T-helper 2 cell treated with Interferon-gamma antibody and Interleukin-4, amounts not matched to agents 100 ng/mL and 5 ng/mL, for 36 hours (primary cell): ENCODE results near the gene SLX4. TPM values are rescaled to one million over a fixed set of nuclear protein-coding genes. Genes with fewer than 3 reads are reported as not detected.

Experiments
- intact Hi-C: fragments of 100-400 bp; cut with micrococcal nuclease; formaldehyde crosslinking; loops from one replicate; pipeline ENCODE4 v1.15.1; 2023
- total RNA-seq: library from RNA; stranded (reverse); gene quantifications from 2 replicates; pipeline ENCODE4 v1.2.3, GENCODE V29; 2022

The SLX4 gene
- total RNA-seq: 12.4 and 13.9 TPM in 2 replicates

GRCh38 chr16:3611146-3611975, at the start of gene SLX4:
Gene SLX4 (minus strand): TSS chr16:3611606. CDS start chr16:3608964, 2,642 bp downstream.
- intact Hi-C loops: loop anchor here (1.0 to 10.0 kb wide), 4 partner anchors 32 to 661 kb away; partner anchors contain the start of genes CREBBP, TFAP4 and ZNF263

- intact Hi-C loops: loop anchor here (10.0 kb wide), 1 partner anchor 84 kb away; the partner anchor contains the start of gene NLRC3
Observed at GRCh38 chr16:3659251-3659650, 47.8 kb upstream of the SLX4 start.

GRCh38 chr16:3656491-3657468, 45.4 kb upstream of the SLX4 start:
- intact Hi-C loops: loop anchor here (10.0 kb wide), 1 partner anchor 82 kb away; the partner anchor contains the start of gene NLRC3

- intact Hi-C loops: loop anchor here (10.0 kb wide), 1 partner anchor 81 kb away; the partner anchor contains the start of gene NLRC3
Observed at GRCh38 chr16:3656160-3656490, 44.7 kb upstream of the SLX4 start.

- intact Hi-C loops: loop anchor here (10.0 kb wide), 1 partner anchor 81 kb away; the partner anchor contains the start of gene NLRC3
Observed at GRCh38 chr16:3655396-3656159, 44.2 kb upstream of the SLX4 start.

- intact Hi-C loops: loop anchor here (10.0 kb wide), 1 partner anchor 80 kb away; the partner anchor contains the start of gene NLRC3
Observed at GRCh38 chr16:3655030-3655395, 43.6 kb upstream of the SLX4 start.

- intact Hi-C loops: loop anchor here (10.0 kb wide), 1 partner anchor 80 kb away; the partner anchor contains the start of gene NLRC3
Observed at GRCh38 chr16:3654249-3654991, 43.0 kb upstream of the SLX4 start, which contains the start of gene DNASE1. Gene DNASE1 (plus strand): TSS chr16:3654691. CDS start chr16:3655374, 683 bp downstream.

GRCh38 chr16:3652373-3653195, 41.2 kb upstream of the SLX4 start:
- intact Hi-C loops: loop anchor here (10.0 kb wide), 1 partner anchor 78 kb away; the partner anchor contains the start of gene NLRC3

- intact Hi-C loops: loop anchor here (10.0 kb wide), 1 partner anchor 77 kb away; the partner anchor contains the start of gene NLRC3
Observed at GRCh38 chr16:3651461-3652372, 40.3 kb upstream of the SLX4 start.

- intact Hi-C loops: loop anchor here (10.0 kb wide), 1 partner anchor 76 kb away; the partner anchor contains the start of gene NLRC3
Observed at GRCh38 chr16:3650631-3651265, 39.3 kb upstream of the SLX4 start.

GRCh38 chr16:3646348-3646920, 35.0 kb upstream of the SLX4 start:
- intact Hi-C loops: no loop called here

- intact Hi-C loops: no loop called here
Observed at GRCh38 chr16:3645504-3646347, 34.3 kb upstream of the SLX4 start.

- intact Hi-C loops: no loop called here
Observed at GRCh38 chr16:3645108-3645503, 33.7 kb upstream of the SLX4 start.

- intact Hi-C loops: no loop called here
Observed at GRCh38 chr16:3643095-3643730, 31.8 kb upstream of the SLX4 start.

GRCh38 chr16:3642397-3643094, 31.1 kb upstream of the SLX4 start:
- intact Hi-C loops: no loop called here
